GM12878 (cell line): ENCODE measurements around the gene ADAM19. TPM values are rescaled to one million over a fixed set of nuclear protein-coding genes. Genes with fewer than 3 reads are reported as not detected.
A peak's percentile ranks its signal among the peaks of the same experiment; 100 is the strongest.

Source experiments
- ATAC-seq: fragments of 200-7000 bp; cut with Tn5 transposase; 3 replicates; pipeline ENCODE4 v1.9.1; 2020; ENCODE audit warnings: mild to moderate bottlenecking, moderate library complexity
- BruUV-seq: library from RNA; stranded (reverse); fragments of 400-500 nt; replicated peaks from 2 replicates; lab custom pipeline; 2021; lab: Mats Ljungman, UMichigan
- CTCF ChIA-PET: fragments of 300-600 bp; sonication (Branson Sonifier 250); formaldehyde crosslinking; extraction: SDS; loops from one replicate; lab custom pipeline; 2021; ENCODE audit warnings: inconsistent platforms; lab: Yijun Ruan, JAX
- POLR2A ChIA-PET: fragments of 350-600 bp; formaldehyde crosslinking; extraction: SDS; loops from one replicate; lab custom pipeline; 2021; ENCODE audit warnings: inconsistent platforms; lab: Charles Lee
- RAD21 ChIA-PET: fragments of 300-600 bp; sonication (Branson Sonifier 250); formaldehyde crosslinking; loops from one replicate; lab custom pipeline; 2023; ENCODE audit warnings: antibody characterized with exemption; ENCODE audit not compliant: unreplicated experiment; lab: Charles Lee
- SMC1A ChIA-PET: fragments of 300-600 bp; sonication (Branson Sonifier 250); formaldehyde crosslinking; loops from one replicate; lab custom pipeline; 2023; ENCODE audit not compliant: unreplicated experiment, uncharacterized antibody; lab: Charles Lee
- DNase-seq: peaks from one replicate; pipeline ENCODE4 v3.0.0-alpha.2; 2011; ENCODE audit warnings: low read depth, low spot score
- FAIRE-seq: peaks from 3 replicates; lab custom pipeline; 2011; peaks lifted over from hg19 to GRCh38; lab: Jason Lieb, UNC
- H2AFZ ChIP-seq: 2 replicates; pipeline ENCODE4 v1.6.0; 2011; ENCODE audit warnings: low read depth, low read length, control low read depth; ENCODE audit not compliant: control insufficient read depth
- H3K27ac ChIP-seq: 2 replicates; pipeline ENCODE4 v1.5.1; 2011; ENCODE audit warnings: control low read depth; ENCODE audit not compliant: control insufficient read depth, insufficient read depth
- H3K27me3 ChIP-seq, 2 experiments: replicated peaks in 1 of 2; 2 replicates each; pipeline versions ENCODE4 v1.6.0 to v1.6.1; 2011; ENCODE audit warnings: low read length in 1 of 2; ENCODE audit not compliant: control insufficient read depth in 2 of 2, insufficient read depth in 2 of 2
- H3K36me3 ChIP-seq, 2 experiments: 2 replicates each; pipeline ENCODE4 v1.5.1; 2011; ENCODE audit warnings: low read length in 1 of 2; ENCODE audit not compliant: control insufficient read depth in 2 of 2, insufficient read depth in 2 of 2
- H3K4me1 ChIP-seq: 2 replicates; pipeline ENCODE4 v1.6.1; 2011; ENCODE audit warnings: mild to moderate bottlenecking, low read length, moderate library complexity, mixed read lengths; ENCODE audit not compliant: control insufficient read depth, insufficient read depth
- H3K4me2 ChIP-seq: 2 replicates; pipeline ENCODE4 v1.6.0; 2011; ENCODE audit warnings: control low read depth; ENCODE audit not compliant: control insufficient read depth, insufficient read depth
- H3K4me3 ChIP-seq: fragments of 200-600 bp; sonication (generic); 2 replicates; pipeline ENCODE4 v1.5.1; 2016
- H3K79me2 ChIP-seq: 2 replicates; pipeline ENCODE4 v1.6.0; 2011; ENCODE audit warnings: low read length; ENCODE audit not compliant: control insufficient read depth, insufficient read depth
- H3K9ac ChIP-seq: 2 replicates; pipeline ENCODE4 v1.8.0; 2011; ENCODE audit warnings: low read length, control low read depth, mixed read lengths; ENCODE audit not compliant: control insufficient read depth, insufficient read depth
- H3K9me3 ChIP-seq: replicated peaks from 3 replicates; pipeline ENCODE4 v1.5.1; 2011; ENCODE audit warnings: mild to moderate bottlenecking, low read length; ENCODE audit not compliant: control insufficient read depth, insufficient read depth
- H4K20me1 ChIP-seq: 2 replicates; pipeline ENCODE4 v1.6.0; 2011; ENCODE audit not compliant: control insufficient read depth, insufficient read depth
- BCL11A ChIP-seq: IDR thresholded peaks from 2 replicates; pipeline ENCODE4 v1.6.1; 2011; ENCODE audit warnings: low read depth, low read length
- CHD1 ChIP-seq: IDR thresholded peaks from 2 replicates; pipeline ENCODE4 v1.6.1; 2012; ENCODE audit warnings: low read depth, low read length, improper control_type of control experiment
- E4F1 ChIP-seq: fragments of 450-650 bp; IDR thresholded peaks from 2 replicates; pipeline ENCODE4 v1.6.1; 2018; ENCODE audit warnings: borderline replicate concordance, mild to moderate bottlenecking; ENCODE audit not compliant: partially characterized antibody
- EED ChIP-seq: sonication (generic); IDR thresholded peaks from 2 replicates; pipeline ENCODE4 v1.6.1; 2016; ENCODE audit warnings: antibody characterized with exemption, low read depth
- HCFC1 ChIP-seq: fragments of 150-350 bp; IDR thresholded peaks from 2 replicates; pipeline ENCODE4 v1.6.1; 2014; ENCODE audit warnings: low read length
- JUND ChIP-seq: IDR thresholded peaks from 2 replicates; pipeline ENCODE4 v1.6.1; 2012; ENCODE audit warnings: low read depth, mild to moderate bottlenecking, low read length, improper control_type of control experiment, moderate library complexity
- MXI1 ChIP-seq: fragments of 150-350 bp; IDR thresholded peaks from 2 replicates; pipeline ENCODE4 v1.6.1; 2011; ENCODE audit warnings: low read depth, mild to moderate bottlenecking, inconsistent platforms, low read length, improper control_type of control experiment
- POU2F2 ChIP-seq: IDR thresholded peaks from 3 replicates; pipeline ENCODE4 v1.6.1; 2011; ENCODE audit warnings: low read depth, mild to moderate bottlenecking, low read length, borderline replicate concordance
- SKIL ChIP-seq: fragments of 450-650 bp; IDR thresholded peaks from 2 replicates; pipeline ENCODE4 v1.6.1; 2017; ENCODE audit warnings: mild to moderate bottlenecking, low read depth, inconsistent platforms; ENCODE audit not compliant: poor library complexity, severe bottlenecking
- SP1 ChIP-seq: IDR thresholded peaks from one replicate; pipeline ENCODE4 v1.6.1; 2011; ENCODE audit warnings: low read depth, low read length
- YBX1 ChIP-seq: fragments of 450-650 bp; IDR thresholded peaks from 2 replicates; pipeline ENCODE4 v1.6.1; 2016; ENCODE audit warnings: antibody characterized with exemption
- YY1 ChIP-seq: IDR thresholded peaks from 2 replicates; pipeline ENCODE4 v1.6.1; 2011; ENCODE audit warnings: low read depth, mild to moderate bottlenecking, low read length
- ZBED1 ChIP-seq: IDR thresholded peaks from 2 replicates; pipeline ENCODE4 v1.6.1; 2016; ENCODE audit warnings: borderline replicate concordance
- ZNF384 ChIP-seq: IDR thresholded peaks from 2 replicates; pipeline ENCODE4 v1.6.1; 2012; ENCODE audit warnings: low read depth, mild to moderate bottlenecking, low read length, improper control_type of control experiment, borderline replicate concordance
- ZNF687 ChIP-seq: fragments of 450-650 bp; IDR thresholded peaks from 2 replicates; pipeline ENCODE4 v1.6.1; 2017; ENCODE audit warnings: mild to moderate bottlenecking, moderate library complexity
- ZZZ3 ChIP-seq: IDR thresholded peaks from 2 replicates; pipeline ENCODE4 v1.6.1; 2011; ENCODE audit warnings: low read depth; ENCODE audit not compliant: control insufficient read depth, insufficient read length
- WGBS: methylation state at CpG from one replicate; pipeline ENCODE4 v1.1.6; 2016; ENCODE audit warnings: low lambda C conversion rate; ENCODE audit not compliant: insufficient replicate concordance, insufficient coverage; ENCODE audit errors: missing lambda C conversion rate; 5-methylcytosine and 5-hydroxymethylcytosine counted together
- in situ Hi-C: fragments of 300-500 bp; cut with MboI; formaldehyde crosslinking; loops from 9 replicates; pipeline ENCODE4 v1.14.3; 2018; ENCODE audit warnings: mixed read lengths
- intact Hi-C: fragments of 100-400 bp; cut with micrococcal nuclease; formaldehyde crosslinking; loops from one replicate; pipeline ENCODE4 v1.14.2; 2022; ENCODE audit not compliant: unreplicated experiment
- polyA plus RNA-seq, 11 experiments: library from polyadenylated mRNA; depleted of rRNA in 4 of 11; unstranded in 6 of 11; stranded (reverse) in 5 of 11; fragments of >200 nt; fragmentation: Nextera tagmentation in 4 of 11; fragmentation: Illumina TruSeq in 1 of 11; extraction: Ambion mirVana in 4 of 11; extraction: Trizol in 1 of 11; gene quantifications; 1 replicate in 1 of 11; 2 replicates in 10 of 11; pipeline versions ENCODE4 v1.2.1 to v1.2.3, GENCODE V29; 2011 to 2016; ENCODE audit warnings: inconsistent platforms in 2 of 11, missing spikeins in 2 of 11, low read depth in 1 of 11
- total RNA-seq, 4 experiments: library from RNA; depleted of rRNA in 3 of 4; stranded (reverse); fragments of >200 nt in 3 of 4; fragmentation: Illumina TruSeq in 1 of 4; extraction: Trizol in 1 of 4; gene quantifications; 2 replicates each; pipeline versions ENCODE4 v1.2.1 to v1.2.3, GENCODE V29; 2013 to 2021

ADAM19 gene
- total and polyA plus RNA-seq, 10 of the 15 experiments (the other 5 are each of a cell fraction or from before 2014, with no cell fraction given): 16.0 to 92.8 (median 44.7) TPM

GRCh38 chr5:157518963-157519362, 56.6 kb downstream of the ADAM19 start:
- in situ Hi-C loops (no loop called here), intact Hi-C loops (loop anchor here (1.0 to 2.0 kb wide), 3 partner anchors 17 to 78 kb away; no protein-coding TSS in a partner anchor)
- peak overlapping the region; percentile 67 for H3K4me2 ChIP-seq
- no peaks in the 10 kb centered on the region for H3K27me3 ChIP-seq
- ChIA-PET CTCF (interaction anchor here (0.7 to 2.4 kb wide), 9 partner anchors 15 to 265 kb away, joined by 3 to 27 read pairs (median 3); partner anchors contain the start of genes LSM11 and THG1L), RAD21 (interaction anchor here (0.5 to 3.2 kb wide), 13 partner anchors 12 to 631 kb away, joined by 3 to 35 read pairs (median 4); no protein-coding TSS in a partner anchor), SMC1A (interaction anchor here (0.8 to 5.3 kb wide), 18 partner anchors 9 to 292 kb away, joined by 3 to 46 read pairs (median 6); partner anchors contain the start of gene LSM11), POLR2A (interaction anchor here (0.5 to 1.6 kb wide), 13 partner anchors 9 to 254 kb away, joined by 3 to 11 read pairs (median 3); no protein-coding TSS in a partner anchor)
- H3K27ac ChIP-seq: peak overlapping the region; percentile 84
- peak overlapping the region; percentile 20; the same call in 1 of the 2 replicates for H3K4me3 ChIP-seq
- H3K9ac ChIP-seq: peak overlapping the region; percentile 28
- no peaks in the 10 kb centered on the region; the same call in 2 of the 3 replicates for H3K9me3 ChIP-seq
- BruUV-seq: no TSS peak
- peaks cover 14 to 21% of the 10 kb centered on the region in 2 experiments for H3K36me3 ChIP-seq
- H4K20me1 ChIP-seq: no peaks in the 10 kb centered on the region
- FAIRE-seq (peak; percentile 83), DNase-seq (peak; percentile 77), ATAC-seq (peak; percentile 76)
- H2AFZ ChIP-seq: no peak overlapping the region; the same call in none of the 2 replicates
- WGBS: 51% methylated on average over 6 of the region's 6 CpGs
- H3K4me1 ChIP-seq: peaks cover 29% of the 10 kb centered on the region
- no peaks in the 10 kb centered on the region for H3K79me2 ChIP-seq
- TF ChIP-seq JUND (peak; percentile 11; the same call in 1 of the 2 replicates), CHD1 (no peak), SP1 (no peak), YY1 (no peak), ZNF384 (no peak), ZBED1 (peak; percentile 70; the same call in 1 of the 2 replicates), SKIL (peak; percentile 27), HCFC1 (no peak), YBX1 (no peak), E4F1 (no peak), ZZZ3 (no peak), POU2F2 (no peak), ZNF687 (peak; percentile 90), BCL11A (peak; percentile 45; the same call in 1 of the 2 replicates), MXI1 (no peak), EED (peak; percentile 84)
